Measurements from ENCODE around the gene PRSS57. TPM values are rescaled to one million over a fixed set of nuclear protein-coding genes. Genes with fewer than 3 reads are reported as not detected.
A peak's percentile ranks its signal among the peaks of the same experiment; 100 is the strongest.
"Not testable (repeated sequence)": the region's sequence is repeated elsewhere in the genome, so short reads cannot be mapped to it uniquely, and the experiment has no call there.

PRSS57 gene
- not detected for total RNA-seq

DNA sequence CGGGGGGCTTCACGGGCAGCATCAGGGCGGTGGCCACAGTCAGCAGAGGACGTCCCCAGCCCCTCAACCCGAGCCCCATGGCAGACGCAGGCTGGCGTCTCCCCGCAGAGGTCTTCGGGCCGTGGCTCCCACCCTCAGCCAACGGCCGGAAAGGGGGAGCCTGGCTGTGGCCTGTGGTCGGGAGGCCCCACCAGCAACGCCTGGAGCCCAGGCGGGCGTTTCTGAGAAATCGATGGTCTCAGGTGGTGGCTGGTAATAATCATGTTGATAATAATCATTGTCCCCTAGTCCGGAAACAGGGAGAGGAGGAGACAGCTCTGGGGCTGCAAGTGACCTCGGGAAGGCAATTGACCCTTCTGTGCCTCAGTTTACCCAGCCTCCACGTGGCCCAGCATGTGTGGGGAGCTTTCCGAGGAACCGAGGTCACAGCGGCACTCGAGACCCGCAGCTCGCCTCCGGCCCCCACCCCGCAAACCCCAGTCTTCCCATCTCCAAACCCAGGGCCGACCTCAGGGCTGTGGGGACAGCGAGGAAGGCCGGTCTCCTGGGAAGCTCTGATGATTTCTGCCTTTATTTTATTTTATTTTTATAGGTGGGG is at the start of gene PRSS57:
TSS of gene PRSS57 (minus strand) at position 101 of the 598 bp plus-strand sequence. CDS start at position 79, 22 bp downstream.
- intact Hi-C loops (cut with DNase I) = no loop called here
- H3K36me3 ChIP-seq = no peaks in the 10 kb centered on the region
- no peak within 1 kb of the TSS for H3K4me3 ChIP-seq (replicated peaks in 1 of 3)
- no peaks in the 10 kb centered on the region for H3K4me1 ChIP-seq
- 82 to 83% methylated on average over 19 to 20 of the region's 31 CpGs for WGBS, 2 donors
- H3K9me3 ChIP-seq = no peaks in the 10 kb centered on the region
- no peak within 1 kb of the TSS for H3K27ac ChIP-seq
- TF ChIP-seq POLR2A (IDR thresholded peaks at IDR 0.05) = no peak
- TF ChIP-seq, protein P1, sequence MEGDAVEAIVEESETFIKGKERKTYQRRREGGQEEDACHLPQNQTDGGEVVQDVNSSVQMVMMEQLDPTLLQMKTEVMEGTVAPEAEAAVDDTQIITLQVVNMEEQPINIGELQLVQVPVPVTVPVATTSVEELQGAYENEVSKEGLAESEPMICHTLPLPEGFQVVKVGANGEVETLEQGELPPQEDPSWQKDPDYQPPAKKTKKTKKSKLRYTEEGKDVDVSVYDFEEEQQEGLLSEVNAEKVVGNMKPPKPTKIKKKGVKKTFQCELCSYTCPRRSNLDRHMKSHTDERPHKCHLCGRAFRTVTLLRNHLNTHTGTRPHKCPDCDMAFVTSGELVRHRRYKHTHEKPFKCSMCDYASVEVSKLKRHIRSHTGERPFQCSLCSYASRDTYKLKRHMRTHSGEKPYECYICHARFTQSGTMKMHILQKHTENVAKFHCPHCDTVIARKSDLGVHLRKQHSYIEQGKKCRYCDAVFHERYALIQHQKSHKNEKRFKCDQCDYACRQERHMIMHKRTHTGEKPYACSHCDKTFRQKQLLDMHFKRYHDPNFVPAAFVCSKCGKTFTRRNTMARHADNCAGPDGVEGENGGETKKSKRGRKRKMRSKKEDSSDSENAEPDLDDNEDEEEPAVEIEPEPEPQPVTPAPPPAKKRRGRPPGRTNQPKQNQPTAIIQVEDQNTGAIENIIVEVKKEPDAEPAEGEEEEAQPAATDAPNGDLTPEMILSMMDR (IDR thresholded peaks at IDR 0.05) = no peak
- H3K27me3 ChIP-seq = no peaks in the 10 kb centered on the region
- no peak for DNase-seq

- Histone ChIP-seq H3K4me1 (peaks cover 3 to 4% of the 10 kb centered on the region in 2 donors), H3K27ac (peak overlapping the region in 2 of 3 donors; percentile 35 to 53), H3K9me3 (no peaks in the 10 kb centered on the region), H3K27me3 (no peaks in the 10 kb centered on the region), H3K36me3 (no peaks in the 10 kb centered on the region), H3K4me3 (replicated peaks in 1 of 3) (no peak overlapping the region)
- DNase-seq = peak; percentile 99 to 100
- intact Hi-C loops (cut with DNase I) = no loop called here
- TF ChIP-seq, protein P1 (IDR thresholded peaks at IDR 0.05) = no peak
- no peak for TF ChIP-seq POLR2A (IDR thresholded peaks at IDR 0.05)
- WGBS, 2 donors = 7 to 40% methylated on average over 6 to 11 of the region's 13 CpGs
These were observed 48.0 kb upstream of the PRSS57 start for GRCh38 chr19:743168-743687.

GRCh38 chr19:742540-743075 is 47.4 kb upstream of the PRSS57 start:
- Histone ChIP-seq H3K4me1 (peaks cover 3 to 4% of the 10 kb centered on the region in 2 donors), H3K9me3 (no peaks in the 10 kb centered on the region), H3K4me3 (replicated peaks in 1 of 3) (no peak overlapping the region), H3K27ac (no peak overlapping the region), H3K27me3 (no peaks in the 10 kb centered on the region), H3K36me3 (no peaks in the 10 kb centered on the region)
- intact Hi-C loops (cut with DNase I) = no loop called here
- WGBS, 2 donors = 90 to 92% methylated on average over 21 to 24 of the region's 24 CpGs
- DNase-seq = no peak
- TF ChIP-seq POLR2A (IDR thresholded peaks at IDR 0.05) = no peak
- TF ChIP-seq, protein P1 (IDR thresholded peaks at IDR 0.05) = no peak

- DNase-seq = no peak
- Histone ChIP-seq H3K27ac (no peak overlapping the region), H3K36me3 (no peaks in the 10 kb centered on the region), H3K4me1 (peaks cover 3 to 4% of the 10 kb centered on the region in 2 donors), H3K27me3 (no peaks in the 10 kb centered on the region), H3K9me3 (no peaks in the 10 kb centered on the region), H3K4me3 (replicated peaks in 1 of 3) (no peak overlapping the region)
- WGBS, 2 donors = 73 to 82% methylated on average over 17 to 18 of the region's 19 CpGs
- intact Hi-C loops (cut with DNase I) = no loop called here
- no peak for TF ChIP-seq POLR2A (IDR thresholded peaks at IDR 0.05)
- TF ChIP-seq, protein P1 (IDR thresholded peaks at IDR 0.05) = no peak
These were observed 46.4 kb upstream of the PRSS57 start for GRCh38 chr19:741506-742131.

GRCh38 chr19:740816-741505 is 45.7 kb upstream of the PRSS57 start:
- H3K27me3 ChIP-seq; intact Hi-C loops (cut with DNase I); H3K27ac ChIP-seq; DNase-seq; H3K36me3 ChIP-seq; H3K9me3 ChIP-seq; H3K4me1 ChIP-seq; H3K4me3 ChIP-seq (replicated peaks in 1 of 3): not testable (repeated sequence)
- 84 to 85% methylated on average over 14 of the region's 16 CpGs for WGBS, 2 donors
